Mammary epithelial cell (primary cell): Measurements from ENCODE around the gene PAPSS2.

Experiments
- CTCF ChIP-seq, 2 donors: IDR thresholded peaks in 1 of 2; conservative IDR thresholded peaks in 1 of 2; 2 replicates each; pipeline ENCODE4 v1.5.1; 2011 to 2012; ENCODE audit warnings: inconsistent platforms in 2 of 2, low read length in 2 of 2, mild to moderate bottlenecking in 2 of 2, control low read depth in 1 of 2, low read depth in 1 of 2; ENCODE audit not compliant: insufficient read depth in 1 of 2; ENCODE audit errors: extremely low read depth in 1 of 2
- EZH2 ChIP-seq: IDR thresholded peaks from 2 replicates; pipeline ENCODE4 v1.6.1; 2012; ENCODE audit warnings: low read length, inconsistent platforms, borderline replicate concordance

- no peak for TF ChIP-seq CTCF (conservative IDR thresholded peaks at IDR 0.05 in 1 of 2, IDR thresholded peaks at IDR 0.05 in 1 of 2; ENCODE audit: extremely low read depth in 1 of 2, insufficient read depth in 1 of 2, low read depth in 1 of 2, low read length in 2 of 2)
- no peak for TF ChIP-seq EZH2
Observed at GRCh38 chr10:87634311-87634710, 25.4 kb upstream of the PAPSS2 start.
